NCI-H1417 treated with DMSO at 0.1 percent for 48 hours (cell line): ENCODE measurements around the gene FBXL7.

Source experiments
- DNase-seq: peaks from one replicate; lab custom pipeline; 2025; lab: John Stamatoyannopoulos, UW

FBXL7 gene

DNA sequence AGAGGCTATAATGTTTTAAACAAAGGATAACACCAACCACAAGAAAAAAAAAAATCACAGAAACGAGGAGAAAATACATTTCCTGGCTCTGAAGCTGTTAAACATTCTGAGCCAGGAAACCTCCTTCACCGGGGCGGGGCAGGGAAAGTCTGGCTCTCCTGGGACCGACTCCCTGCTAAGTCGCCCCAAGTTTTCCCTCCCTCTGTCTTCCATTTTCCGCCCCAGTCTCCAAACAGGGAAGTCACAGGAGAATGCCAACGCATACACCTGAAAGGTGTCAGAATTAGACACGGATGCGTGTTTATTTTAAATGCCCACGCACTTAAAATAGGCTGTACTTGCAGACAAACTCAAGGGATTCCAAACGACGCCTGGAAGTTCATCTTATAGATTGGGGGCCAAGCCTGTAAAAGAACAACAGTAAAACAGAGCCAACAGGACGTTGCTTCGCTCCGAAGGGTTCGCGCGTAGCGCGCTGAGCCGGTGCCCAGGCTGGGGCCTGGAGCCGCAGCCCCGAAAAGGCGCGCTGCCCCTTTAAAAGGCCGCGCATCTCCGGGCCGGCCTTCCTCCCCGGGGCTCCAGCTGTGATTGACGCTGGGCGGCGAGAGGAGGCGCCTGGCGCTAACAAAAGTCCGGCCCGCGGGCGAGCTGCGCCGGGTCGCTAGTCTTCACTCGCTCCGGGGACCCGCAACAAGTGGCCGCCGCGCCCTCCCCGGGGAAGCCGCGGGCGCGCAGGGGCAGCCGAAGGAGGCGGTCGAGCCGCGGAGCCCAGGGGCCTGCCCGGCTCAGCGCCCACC is at the start of gene FBXL7:
Gene FBXL7, plus strand, starts transcription at position 653 of the 797 bp plus-strand sequence.
- DNase-seq = no peak

DNA sequence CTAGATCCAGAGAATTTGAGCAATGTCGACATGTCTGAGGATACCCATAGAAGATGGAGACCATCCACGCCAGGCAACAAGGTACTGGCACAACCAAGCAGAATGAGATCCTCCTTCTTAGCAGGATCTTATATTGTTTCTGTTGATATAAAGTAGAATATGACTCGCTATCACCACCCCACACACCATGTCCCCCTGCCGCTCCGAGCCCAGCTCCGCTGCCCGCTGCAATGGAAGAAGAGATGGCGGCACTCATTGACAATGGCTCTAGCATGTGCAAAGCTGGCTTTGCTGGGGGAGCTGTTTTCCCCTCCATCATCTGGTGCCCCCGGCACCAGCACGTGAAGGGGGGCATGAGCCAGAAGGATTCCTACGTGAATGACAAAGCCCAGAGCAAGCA is 49.5 kb upstream of the FBXL7 start:
- no peak for DNase-seq

DNA sequence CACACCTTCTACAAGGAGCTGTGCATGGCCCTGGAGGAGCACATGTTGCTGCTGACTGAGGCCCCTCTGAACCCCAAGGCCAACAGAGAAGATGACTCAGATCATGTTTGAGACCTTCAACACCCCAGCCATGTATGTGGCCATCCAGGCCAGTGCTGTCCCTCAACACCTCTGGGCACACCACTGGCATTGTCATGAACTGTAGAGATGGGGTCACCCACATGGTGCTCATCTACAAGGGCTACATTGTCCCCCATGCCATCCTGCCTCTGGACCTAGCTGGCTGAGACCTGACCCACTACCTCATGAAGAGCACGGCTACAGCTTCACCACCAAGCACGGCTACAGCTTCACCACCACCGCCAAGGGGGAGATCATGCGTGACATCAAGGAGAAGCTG is 49.0 kb upstream of the FBXL7 start:
- DNase-seq = no peak

DNA sequence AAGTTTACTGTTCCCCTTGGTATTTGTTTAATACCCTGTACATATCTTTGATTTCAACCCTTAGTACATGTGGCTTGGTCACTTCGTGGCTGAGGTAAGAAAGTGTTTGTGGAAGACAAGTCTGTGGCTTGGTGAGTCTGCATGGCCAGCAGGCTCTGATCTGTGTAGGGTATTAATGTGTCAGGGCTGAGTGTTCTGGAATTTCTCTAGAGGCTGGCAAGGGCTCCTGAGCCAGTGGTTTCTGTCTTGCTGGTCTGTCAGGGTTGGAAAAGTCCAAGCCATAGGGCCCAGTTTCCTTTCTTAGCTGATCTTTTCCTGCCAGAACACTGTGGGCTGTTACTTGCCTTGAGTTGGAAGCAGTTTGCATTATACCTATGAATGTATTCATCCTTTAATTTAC is 48.0 kb upstream of the FBXL7 start:
- no peak for DNase-seq

DNA sequence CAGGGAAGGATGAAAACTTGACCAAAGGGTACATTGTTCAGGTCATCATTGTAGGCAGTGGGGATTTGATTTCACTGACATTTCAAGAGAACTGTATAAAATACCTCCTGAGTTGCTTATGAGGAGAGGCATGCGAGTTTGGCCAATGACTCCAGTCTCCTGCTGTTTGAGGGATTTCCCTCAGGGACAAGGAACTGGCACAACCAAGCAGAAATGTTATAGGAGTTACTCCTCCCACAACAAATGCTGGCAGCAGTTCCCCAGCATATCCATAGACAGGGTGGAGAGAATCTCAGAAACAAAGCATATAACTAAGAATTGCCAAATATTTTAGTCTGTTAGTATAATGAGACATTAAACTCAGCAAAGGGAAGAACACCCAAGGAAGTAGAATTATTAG is 47.2 kb upstream of the FBXL7 start:
- DNase-seq = no peak

DNA sequence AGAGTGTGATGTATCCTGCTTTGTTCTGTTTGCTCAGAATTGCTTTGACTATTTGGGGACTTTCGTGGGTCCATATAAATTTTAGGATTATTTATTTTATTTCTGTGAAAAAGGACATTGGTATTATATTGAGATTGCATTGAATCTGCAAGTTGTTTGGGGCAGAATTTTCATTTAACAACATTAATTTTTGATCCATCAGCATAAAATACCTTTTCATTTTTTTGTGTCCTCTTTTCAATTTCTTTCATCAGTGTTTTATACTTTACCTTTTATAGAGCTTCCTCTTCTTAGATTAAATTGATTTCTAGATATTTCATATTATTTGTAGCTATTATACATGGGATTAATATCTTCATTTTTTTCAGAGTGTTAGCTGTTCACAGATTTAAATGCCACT is 40.8 kb upstream of the FBXL7 start:
- DNase-seq = no peak

DNA sequence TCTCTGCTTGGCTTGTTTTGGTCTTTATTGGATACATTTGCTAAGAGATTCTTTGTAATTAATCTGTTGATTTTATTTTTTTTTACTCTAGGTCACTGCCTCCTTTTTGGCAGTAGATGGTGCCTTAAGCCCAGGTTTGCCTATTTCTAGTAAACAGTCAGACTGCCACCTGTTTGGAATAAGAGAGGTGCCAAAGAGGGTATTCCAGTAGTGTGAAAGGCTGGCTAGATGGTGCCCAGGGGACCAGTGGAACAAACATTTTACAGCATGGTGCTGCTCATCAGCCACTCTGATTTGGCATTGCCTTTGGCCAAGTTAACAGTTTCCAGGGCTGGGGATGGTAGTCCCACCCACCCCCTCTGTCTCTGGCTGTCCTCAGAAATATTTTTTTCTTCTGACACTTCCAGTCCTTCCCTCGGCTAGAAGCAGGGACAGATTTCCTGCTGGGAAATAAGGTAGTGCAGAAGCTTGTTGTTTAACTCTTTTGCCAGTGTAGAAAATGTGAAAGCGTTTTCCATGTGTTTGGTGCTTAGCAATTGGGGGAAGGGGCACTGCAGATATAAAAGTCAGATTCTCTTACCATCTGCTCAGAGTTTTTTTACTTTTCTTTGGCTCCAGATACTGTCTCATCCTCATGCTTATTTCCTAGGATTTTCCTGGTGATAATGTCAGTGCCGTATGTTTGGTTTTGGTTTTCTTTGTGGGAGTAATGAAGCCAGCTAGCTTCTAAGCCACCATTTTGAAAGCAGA is 36.6 kb upstream of the FBXL7 start:
- no peak for DNase-seq

DNA sequence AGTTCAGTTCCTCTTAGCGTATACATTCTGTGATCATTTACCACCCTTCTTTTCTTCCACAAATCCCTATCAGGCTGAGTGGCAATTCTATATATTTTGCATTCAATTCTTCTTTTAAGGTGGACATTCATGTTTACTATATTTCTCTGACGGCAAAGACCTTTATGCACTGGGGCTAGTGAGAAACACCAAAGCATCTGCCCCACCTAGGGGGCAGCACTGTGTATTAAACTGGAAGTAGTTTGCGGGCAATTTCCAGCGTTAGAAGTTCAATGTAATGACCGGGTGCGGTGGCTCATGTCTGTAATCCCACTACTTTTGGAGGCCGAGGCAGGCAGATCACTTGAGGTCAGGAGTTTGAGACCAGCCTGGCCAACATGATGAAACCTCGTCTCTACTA is 27.9 kb upstream of the FBXL7 start:
- no peak for DNase-seq

DNA sequence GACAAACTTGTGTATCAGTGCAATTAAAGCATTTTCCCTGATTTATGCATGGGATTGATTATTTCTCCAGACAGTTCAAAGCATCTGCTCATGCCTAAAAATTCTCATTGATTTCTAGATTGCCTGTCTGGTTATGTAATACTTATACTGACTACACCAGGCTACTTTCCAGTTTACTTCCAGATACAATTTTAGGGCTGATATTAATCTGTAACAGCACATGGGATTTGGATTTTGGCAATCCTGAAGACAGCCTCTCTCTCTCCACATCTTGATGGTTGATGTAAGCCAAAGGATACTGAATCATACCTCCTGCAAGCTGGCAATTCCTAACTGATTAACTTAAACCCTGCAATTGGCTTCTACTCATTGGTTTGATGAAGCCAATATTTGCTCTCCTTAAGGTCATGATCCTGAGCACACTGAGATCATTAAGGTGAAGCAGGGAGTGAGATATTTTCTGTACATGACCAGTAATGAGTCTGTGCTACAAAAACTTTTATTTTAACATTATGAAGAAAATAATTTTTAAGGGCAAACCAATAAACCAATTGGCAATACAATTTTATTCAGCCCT is 25.7 kb upstream of the FBXL7 start:
- DNase-seq = no peak

DNA sequence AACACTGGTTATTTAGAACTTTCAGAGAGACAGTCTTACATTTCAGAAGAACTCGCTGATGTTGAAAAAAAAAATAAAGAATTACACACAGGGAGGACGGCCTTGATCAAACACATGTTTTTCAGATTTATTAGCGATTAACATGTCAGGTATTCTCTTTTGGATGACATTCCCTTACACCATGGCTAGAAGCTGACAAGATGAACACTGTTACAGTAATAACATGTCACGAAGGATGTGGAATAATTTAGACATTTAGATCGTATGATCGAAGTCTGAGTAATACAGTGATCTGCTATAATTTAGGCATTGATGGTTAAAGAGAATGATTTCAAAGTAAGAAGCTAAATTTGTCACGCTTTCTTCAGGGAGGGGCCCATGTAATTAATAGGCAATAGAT is 24.6 kb upstream of the FBXL7 start:
- DNase-seq = no peak

DNA sequence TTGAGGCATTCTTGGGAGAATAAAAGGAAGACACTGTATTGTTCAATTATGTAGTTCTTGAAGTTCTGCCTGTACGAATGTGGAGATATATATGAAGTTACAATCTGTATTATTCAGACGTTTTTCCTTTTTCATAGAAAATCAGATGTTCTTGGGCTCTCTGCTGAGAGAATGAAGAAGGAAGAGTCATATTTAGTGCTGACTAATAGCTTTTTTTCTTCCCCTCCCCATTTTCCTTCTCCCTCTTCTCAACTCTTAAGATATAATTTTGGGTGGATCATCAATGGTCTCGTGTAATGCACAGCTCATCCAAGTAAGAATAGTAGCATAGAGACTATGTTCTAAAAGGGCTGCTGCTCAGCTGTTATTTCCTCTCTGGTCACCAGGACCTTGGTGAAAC is 23.0 kb upstream of the FBXL7 start:
- no peak for DNase-seq

DNA sequence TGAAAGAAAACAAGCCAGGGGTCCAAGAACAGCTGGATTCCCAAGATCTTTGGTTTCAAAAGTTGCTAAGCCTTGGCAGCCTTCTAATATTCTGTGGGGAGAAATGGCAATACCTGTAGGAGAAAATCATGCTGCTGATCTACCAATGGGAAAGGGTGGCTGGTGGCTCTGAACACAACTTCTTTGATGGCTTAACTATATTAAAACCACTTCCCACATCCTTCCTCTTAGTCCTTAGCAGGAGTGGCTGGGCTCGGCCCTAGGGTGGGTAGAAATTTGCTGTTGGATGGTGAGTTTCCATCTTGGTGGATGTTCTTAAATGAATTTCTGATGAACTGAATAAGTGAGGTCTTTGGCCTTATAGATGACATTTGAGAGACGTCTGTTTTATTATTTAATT is 19.5 kb upstream of the FBXL7 start:
- DNase-seq = no peak

DNA sequence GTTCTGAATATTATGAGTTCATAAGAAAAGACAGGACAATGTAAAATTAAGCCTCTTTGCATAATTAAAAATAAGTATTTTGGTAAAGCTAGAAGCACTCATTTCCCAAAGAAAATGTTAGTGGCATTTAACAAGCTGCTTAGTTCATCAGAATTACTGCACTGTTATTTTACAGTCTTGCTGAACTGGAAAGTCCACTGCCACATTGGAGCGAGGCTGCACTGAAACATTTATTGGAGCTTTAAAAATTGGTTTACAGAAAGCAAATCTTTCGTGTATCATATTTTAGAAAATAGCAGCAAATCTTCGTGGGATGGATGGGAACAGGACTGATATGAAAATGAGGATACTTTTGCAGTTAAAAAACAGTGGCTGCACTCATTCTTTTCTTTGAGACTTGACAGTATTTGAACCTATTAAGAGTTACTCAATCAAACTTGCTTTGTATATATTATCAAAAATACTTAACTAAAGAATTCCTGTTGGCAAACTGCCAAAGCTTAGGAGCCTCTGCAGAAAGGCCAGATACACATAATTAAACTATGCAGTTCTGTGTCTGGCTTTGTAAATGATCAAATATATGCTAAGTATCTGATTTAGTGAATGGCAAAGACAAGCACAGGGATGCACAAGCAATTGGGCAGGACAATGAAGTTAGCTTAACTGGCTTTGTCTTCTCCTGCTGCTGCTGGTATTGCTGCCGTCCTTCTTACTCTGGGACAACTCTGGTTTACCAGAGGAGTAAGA is 16.5 kb upstream of the FBXL7 start:
- no peak for DNase-seq

DNA sequence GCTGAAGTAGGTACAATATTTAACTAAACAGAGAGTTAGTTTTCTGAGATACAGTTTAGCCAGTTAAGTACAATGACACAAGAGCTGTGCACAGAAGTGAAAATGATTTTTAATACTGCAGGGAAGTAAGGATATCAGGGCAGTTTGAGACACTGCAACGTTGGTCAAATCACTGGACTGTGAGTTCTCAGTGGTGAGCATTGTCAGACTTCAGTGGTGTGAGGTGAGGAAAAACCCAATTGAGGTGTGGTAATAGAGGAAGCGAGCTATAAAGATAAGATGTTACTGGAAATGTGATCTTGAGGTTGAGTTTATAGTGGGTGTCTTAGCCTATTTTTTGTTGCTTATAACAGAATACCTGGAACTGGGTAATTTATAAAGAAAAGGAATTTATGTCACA is 12.8 kb upstream of the FBXL7 start:
- DNase-seq = no peak

DNA sequence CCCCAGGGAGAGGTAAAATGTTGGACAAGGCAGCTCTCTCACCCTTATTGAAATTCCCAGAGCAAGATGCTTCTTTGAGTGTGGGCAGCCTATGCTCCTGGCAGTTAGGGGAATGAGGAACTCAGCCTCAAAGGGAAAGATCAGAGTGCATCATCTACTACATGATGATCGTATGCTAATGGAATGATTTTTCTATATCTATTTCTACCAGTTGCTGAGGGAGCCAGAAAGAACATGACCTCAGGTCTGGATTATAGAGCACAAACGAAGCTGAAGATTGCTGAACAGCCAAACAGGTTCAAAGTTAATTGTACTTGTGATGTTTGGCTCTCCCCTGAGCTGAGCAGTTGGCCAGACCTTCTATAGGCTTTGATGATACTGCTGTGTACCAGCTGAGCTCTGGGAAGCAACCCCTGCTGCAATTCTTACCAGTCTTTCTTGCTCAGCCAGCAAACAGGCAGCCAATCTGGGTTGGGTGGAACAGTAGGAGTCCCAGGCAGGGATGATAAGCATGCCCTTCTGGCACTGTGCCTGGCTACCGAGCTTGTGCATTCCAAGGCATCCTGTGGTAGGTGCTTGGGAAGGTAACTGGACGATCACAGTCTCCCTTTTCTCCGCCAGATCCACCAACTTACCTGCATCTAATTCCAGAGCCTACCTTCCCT is 10.3 kb upstream of the FBXL7 start:
- DNase-seq = no peak

DNA sequence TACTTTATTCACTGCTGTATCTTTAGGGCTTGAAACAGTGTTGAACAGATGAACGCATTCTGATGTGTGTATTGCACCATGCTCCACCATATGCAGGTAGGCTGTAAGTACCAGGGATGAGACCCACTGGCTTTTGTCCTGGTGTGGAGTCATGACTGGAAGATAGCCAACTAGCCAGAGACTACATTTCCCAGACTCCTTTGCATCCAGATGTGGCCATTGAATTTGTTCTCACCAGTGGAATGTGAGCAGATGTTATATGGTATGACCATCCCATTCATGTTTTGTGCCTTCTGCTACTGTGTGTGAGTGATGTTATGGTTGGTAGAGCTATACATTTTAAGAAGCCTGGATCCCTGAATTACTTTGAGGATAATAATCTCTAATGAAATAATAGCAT is 7.4 kb upstream of the FBXL7 start:
- DNase-seq = no peak

DNA sequence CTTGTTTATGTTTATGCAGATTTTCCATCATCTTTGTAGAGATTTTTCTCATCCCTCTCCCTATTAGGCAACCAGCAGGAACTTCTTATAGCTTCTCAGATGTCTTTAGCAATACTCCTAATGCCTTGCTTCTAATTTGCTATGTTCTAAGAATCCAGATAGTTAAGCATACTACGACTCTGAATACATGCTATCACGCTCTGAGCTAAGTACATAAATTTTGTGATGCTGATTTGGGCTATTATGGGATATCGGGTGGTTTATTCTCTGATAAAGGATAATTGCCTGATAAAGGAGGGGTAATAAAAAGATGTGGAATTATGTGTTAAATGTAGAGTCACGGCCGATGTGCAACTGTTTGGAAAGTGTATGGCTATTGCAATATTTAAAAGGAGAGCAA is 6.5 kb upstream of the FBXL7 start:
- no peak for DNase-seq

DNA sequence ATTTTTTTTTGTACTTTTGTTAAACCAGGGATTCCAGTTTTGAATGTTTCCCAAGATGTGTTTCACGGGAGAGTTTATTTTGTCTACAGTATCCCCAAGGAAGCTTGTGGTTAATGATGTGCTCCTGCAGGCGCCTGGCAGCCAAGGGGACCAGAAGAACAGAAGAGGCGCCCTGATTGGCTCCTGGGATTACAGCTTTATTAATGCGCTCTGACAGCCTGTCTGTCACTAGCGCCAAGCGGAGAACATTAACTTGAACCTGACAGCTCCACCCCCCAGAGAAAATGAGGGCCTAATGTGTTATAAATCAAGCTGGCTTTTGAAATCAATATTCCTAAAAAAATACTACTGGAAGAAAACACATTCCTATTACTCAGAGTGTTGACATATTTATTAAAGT is 5.0 kb upstream of the FBXL7 start:
- DNase-seq = no peak

DNA sequence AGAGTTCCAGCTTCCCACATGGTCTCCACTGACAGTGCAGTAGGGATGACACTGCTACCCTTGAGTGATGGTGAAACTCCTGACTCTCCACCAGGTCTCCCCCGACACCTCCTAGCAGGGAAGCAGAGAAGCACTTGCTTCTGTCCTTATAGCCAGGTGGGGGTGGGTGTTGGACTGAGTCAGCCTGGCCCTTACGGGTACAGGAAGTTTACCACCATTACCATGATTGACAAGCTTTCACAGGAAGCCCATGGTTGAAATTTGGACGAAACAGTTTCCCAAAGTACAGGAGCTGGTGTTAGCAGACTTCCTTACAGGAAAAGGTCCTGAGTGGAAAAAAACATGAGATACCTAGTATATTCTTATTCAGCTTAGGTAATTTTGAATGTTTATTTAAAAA is 3.1 kb upstream of the FBXL7 start:
- DNase-seq = no peak

DNA sequence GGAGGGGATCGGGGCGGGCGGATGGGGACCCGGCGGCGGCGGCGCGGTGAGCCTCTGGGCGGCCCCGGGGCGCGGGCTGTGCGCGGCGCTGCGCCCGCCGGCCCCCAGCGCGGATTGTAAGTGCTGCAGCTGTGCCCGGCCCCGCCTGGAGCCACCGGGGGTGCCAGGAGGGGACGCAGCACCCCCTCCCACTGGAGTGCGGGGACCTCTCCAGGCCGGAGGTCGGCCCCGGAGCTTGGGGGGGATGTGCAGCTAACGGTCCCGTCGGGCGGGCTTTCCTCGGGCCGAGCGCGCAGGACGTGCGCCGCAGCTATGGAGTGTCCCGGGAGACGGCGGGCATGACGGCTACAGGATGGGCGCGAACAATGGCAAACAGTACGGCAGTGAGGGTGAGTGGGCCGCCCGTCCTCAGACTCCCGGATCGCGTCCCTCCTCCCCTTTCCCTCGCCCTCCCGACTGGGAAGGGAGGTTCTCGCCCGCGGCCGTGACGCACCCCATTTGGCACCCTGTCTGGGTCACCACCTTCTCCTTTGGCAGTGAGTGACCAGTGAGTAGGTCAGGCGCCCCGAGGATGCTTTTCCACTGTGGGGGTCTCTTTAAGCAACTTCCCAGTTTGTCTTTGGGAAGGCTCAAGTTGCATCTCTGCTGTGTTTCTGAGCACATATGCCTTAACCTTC is 483 bp downstream of the FBXL7 start:
- no peak for DNase-seq

DNA sequence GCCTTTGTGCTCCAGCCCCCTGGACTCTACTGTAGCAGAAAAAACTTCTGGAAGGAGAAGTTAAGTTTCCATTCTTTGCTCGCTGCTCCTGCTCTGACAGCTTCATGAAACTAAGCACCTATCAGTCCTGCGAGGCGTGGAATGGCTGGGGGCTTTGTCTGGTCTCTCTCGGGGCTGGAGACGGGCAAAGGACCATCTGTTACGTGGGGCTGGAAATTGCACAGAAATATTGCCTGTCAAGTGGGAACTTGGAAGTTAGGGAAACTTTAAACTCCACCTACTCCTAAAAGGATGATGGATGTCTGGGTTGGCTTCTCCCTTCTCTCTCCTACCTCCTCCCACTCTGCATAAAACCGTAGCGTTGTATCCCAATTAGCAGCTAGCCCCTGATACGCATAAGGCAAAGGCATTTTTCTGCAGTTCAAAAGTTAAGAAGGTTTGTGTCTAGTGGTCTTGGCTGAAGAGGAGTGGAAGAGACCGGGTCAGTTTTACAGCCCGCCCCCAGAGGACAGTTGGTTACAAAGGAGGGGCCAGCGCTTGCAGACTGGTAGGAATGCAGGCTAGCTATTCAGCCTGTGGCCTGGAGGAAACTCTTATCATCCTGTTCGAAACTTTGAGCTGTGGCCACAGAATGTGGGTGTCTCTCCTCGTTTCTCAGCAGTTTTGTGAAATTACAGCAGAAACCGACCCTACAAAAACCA is 1.3 kb downstream of the FBXL7 start:
- no peak for DNase-seq
